Stimulated activated memory B cell treated with anti-CD40 and anti-IgM and Interleukin-4, amounts not matched to agents 10 μg/mL and 1 μg/mL and 100 μg/mL, for 72 hours (primary cell): ENCODE results near the gene SLAIN2.
"Not testable (repeated sequence)": the region's sequence is repeated elsewhere in the genome, so short reads cannot be mapped to it uniquely, and the experiment has no call there.

ENCODE experiments used
- ATAC-seq: fragments of 150-1000 bp; cut with Tn5 transposase; 2 replicates; pipeline ENCODE4 v1.10.0; 2021
- H3K27ac Mint-ChIP-seq: one replicate; pipeline ENCODE4 v1.8.0; 2022; ENCODE audit warnings: mild to moderate bottlenecking, mixed read lengths
- H3K27me3 Mint-ChIP-seq: one replicate; pipeline ENCODE4 v1.8.0; 2022; ENCODE audit warnings: mixed read lengths
- H3K36me3 Mint-ChIP-seq: one replicate; pipeline ENCODE4 v1.8.0; 2022; ENCODE audit warnings: mixed read lengths
- H3K4me1 Mint-ChIP-seq: one replicate; pipeline ENCODE4 v1.8.0; 2022; ENCODE audit warnings: mixed read lengths
- H3K4me3 Mint-ChIP-seq: one replicate; pipeline ENCODE4 v1.8.0; 2022; ENCODE audit warnings: mild to moderate bottlenecking, moderate library complexity, mixed read lengths
- H3K9me3 Mint-ChIP-seq: one replicate; pipeline ENCODE4 v1.8.0; 2022; ENCODE audit warnings: mixed read lengths

SLAIN2 gene

GRCh38 chr4:48340965-48341775, at the start of gene SLAIN2:
Gene SLAIN2 (plus strand): TSS chr4:48341529. CDS start chr4:48341740, 211 bp downstream.
- Mint-ChIP-seq H3K9me3 (no peaks in the 10 kb centered on the region), H3K27me3 (no peaks in the 10 kb centered on the region), H3K4me3 (peak within 1 kb of the TSS; percentile 94), H3K4me1 (peaks cover 43% of the 10 kb centered on the region), H3K27ac (peak within 1 kb of the TSS; percentile 93), H3K36me3 (peaks cover 5% of the 10 kb centered on the region)
- ATAC-seq = peak; percentile 97

GRCh38 chr4:48292218-48292790, 49.0 kb upstream of the SLAIN2 start:
- not testable (repeated sequence) for H3K27me3 Mint-ChIP-seq, H3K4me1 Mint-ChIP-seq, H3K27ac Mint-ChIP-seq

GRCh38 chr4:48295116-48295515, 46.2 kb upstream of the SLAIN2 start:
- ATAC-seq = no peak
- peaks cover 7% of the 10 kb centered on the region for H3K4me1 Mint-ChIP-seq
- H3K27ac Mint-ChIP-seq = no peak overlapping the region

More at GRCh38 chr4:48292218-48292790, 49.0 kb upstream of the SLAIN2 start:
- not testable (repeated sequence) for H3K9me3 Mint-ChIP-seq, H3K4me3 Mint-ChIP-seq, H3K36me3 Mint-ChIP-seq, ATAC-seq

GRCh38 chr4:48296365-48296764, 45.0 kb upstream of the SLAIN2 start:
- H3K27ac Mint-ChIP-seq = peak overlapping the region; percentile 47
- H3K27me3 Mint-ChIP-seq = no peaks in the 10 kb centered on the region
- peaks cover 5% of the 10 kb centered on the region for H3K36me3 Mint-ChIP-seq
- H3K4me1 Mint-ChIP-seq = peaks cover 7% of the 10 kb centered on the region
- H3K9me3 Mint-ChIP-seq = no peaks in the 10 kb centered on the region
- H3K4me3 Mint-ChIP-seq = peak overlapping the region; percentile 57
- no peak for ATAC-seq

More at GRCh38 chr4:48295116-48295515, 46.2 kb upstream of the SLAIN2 start:
- no peaks in the 10 kb centered on the region for H3K27me3 Mint-ChIP-seq
- no peaks in the 10 kb centered on the region for H3K9me3 Mint-ChIP-seq
- H3K36me3 Mint-ChIP-seq = peaks cover 5% of the 10 kb centered on the region
- H3K4me3 Mint-ChIP-seq = no peak overlapping the region

- H3K27ac Mint-ChIP-seq = no peak overlapping the region
- H3K4me3 Mint-ChIP-seq = no peak overlapping the region
- H3K27me3 Mint-ChIP-seq = peaks cover 1% of the 10 kb centered on the region
- peaks cover 7% of the 10 kb centered on the region for H3K4me1 Mint-ChIP-seq
- no peak for ATAC-seq
- H3K9me3 Mint-ChIP-seq = no peaks in the 10 kb centered on the region
- no peaks in the 10 kb centered on the region for H3K36me3 Mint-ChIP-seq
Measured at GRCh38 chr4:48297256-48297846, 44.0 kb upstream of the SLAIN2 start.

- no peak for ATAC-seq
- Mint-ChIP-seq H3K4me3 (no peak overlapping the region), H3K4me1 (peaks cover 7% of the 10 kb centered on the region), H3K27ac (no peak overlapping the region), H3K27me3 (peaks cover 10% of the 10 kb centered on the region), H3K36me3 (no peaks in the 10 kb centered on the region), H3K9me3 (no peaks in the 10 kb centered on the region)
Measured at GRCh38 chr4:48299560-48299959, 41.8 kb upstream of the SLAIN2 start.

GRCh38 chr4:48300004-48300403, 41.3 kb upstream of the SLAIN2 start:
- no peak overlapping the region for H3K4me3 Mint-ChIP-seq

GRCh38 chr4:48305508-48305907, 35.8 kb upstream of the SLAIN2 start:
- no peak for ATAC-seq
- Mint-ChIP-seq H3K4me1 (no peaks in the 10 kb centered on the region), H3K36me3 (no peaks in the 10 kb centered on the region), H3K27ac (no peak overlapping the region), H3K9me3 (no peaks in the 10 kb centered on the region), H3K27me3 (peaks cover 10% of the 10 kb centered on the region), H3K4me3 (no peak overlapping the region)

More at GRCh38 chr4:48300004-48300403, 41.3 kb upstream of the SLAIN2 start:
- Mint-ChIP-seq H3K27me3 (peaks cover 10% of the 10 kb centered on the region), H3K36me3 (no peaks in the 10 kb centered on the region), H3K9me3 (no peaks in the 10 kb centered on the region), H3K4me1 (peaks cover 7% of the 10 kb centered on the region), H3K27ac (no peak overlapping the region)
- ATAC-seq = no peak

DNA sequence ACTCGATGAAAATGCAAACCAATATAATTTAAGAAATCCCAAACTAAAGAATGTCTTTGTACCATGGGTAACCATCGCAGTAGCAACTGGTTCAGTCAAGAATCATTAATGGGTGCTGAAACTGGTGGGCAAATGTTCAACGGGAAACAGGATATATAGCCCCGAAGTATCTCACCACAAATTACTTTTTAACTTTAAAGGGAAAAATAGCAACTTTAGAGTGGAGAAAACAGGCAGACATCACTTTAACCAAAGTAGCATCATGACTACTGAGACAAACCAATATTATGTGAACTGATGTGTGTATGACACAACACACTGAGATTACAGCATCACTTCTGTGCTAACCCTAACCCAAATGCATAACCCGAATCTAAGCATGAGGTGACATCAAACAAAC, 33.8 kb upstream of the SLAIN2 start:
- H3K27ac Mint-ChIP-seq = no peak overlapping the region
- H3K36me3 Mint-ChIP-seq = no peaks in the 10 kb centered on the region
- no peaks in the 10 kb centered on the region for H3K4me1 Mint-ChIP-seq
- no peaks in the 10 kb centered on the region for H3K9me3 Mint-ChIP-seq
- ATAC-seq = no peak
- peaks cover 7% of the 10 kb centered on the region for H3K27me3 Mint-ChIP-seq
- H3K4me3 Mint-ChIP-seq = no peak overlapping the region

GRCh38 chr4:48308901-48309300, 32.4 kb upstream of the SLAIN2 start:
- ATAC-seq = no peak
- H3K36me3 Mint-ChIP-seq = no peaks in the 10 kb centered on the region

DNA sequence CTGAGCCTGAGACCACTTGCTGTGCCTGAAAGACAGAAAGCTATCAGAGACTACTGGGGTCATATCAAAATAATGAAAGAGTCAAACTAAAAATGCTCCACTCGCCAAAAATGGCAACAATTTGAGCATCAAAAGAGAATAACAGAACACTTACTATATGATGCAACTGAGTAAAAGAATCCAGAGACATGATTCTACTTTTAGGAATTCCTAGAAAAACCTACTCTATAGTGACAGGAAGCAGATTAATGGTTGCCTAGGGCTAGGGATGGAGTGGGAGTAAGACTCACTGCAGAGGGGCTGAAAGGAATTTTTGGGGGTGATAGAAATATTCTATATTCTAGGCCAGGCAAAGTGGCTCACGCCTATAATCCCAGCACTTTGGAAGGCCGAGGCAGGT, 29.4 kb upstream of the SLAIN2 start:
- H3K36me3 Mint-ChIP-seq = no peaks in the 10 kb centered on the region
- no peak for ATAC-seq
- H3K27ac Mint-ChIP-seq = no peak overlapping the region
- H3K4me3 Mint-ChIP-seq = no peak overlapping the region
- H3K27me3 Mint-ChIP-seq = no peaks in the 10 kb centered on the region
- H3K9me3 Mint-ChIP-seq = no peaks in the 10 kb centered on the region
- H3K4me1 Mint-ChIP-seq = peaks cover 6% of the 10 kb centered on the region

More at GRCh38 chr4:48308901-48309300, 32.4 kb upstream of the SLAIN2 start:
- Mint-ChIP-seq H3K4me1 (no peaks in the 10 kb centered on the region), H3K27ac (no peak overlapping the region), H3K4me3 (no peak overlapping the region), H3K9me3 (no peaks in the 10 kb centered on the region), H3K27me3 (no peaks in the 10 kb centered on the region)

- not testable (repeated sequence) for H3K27ac Mint-ChIP-seq, H3K4me3 Mint-ChIP-seq, H3K36me3 Mint-ChIP-seq, H3K4me1 Mint-ChIP-seq, ATAC-seq, H3K27me3 Mint-ChIP-seq, H3K9me3 Mint-ChIP-seq
Measured at GRCh38 chr4:48314746-48315145, 26.6 kb upstream of the SLAIN2 start.

DNA sequence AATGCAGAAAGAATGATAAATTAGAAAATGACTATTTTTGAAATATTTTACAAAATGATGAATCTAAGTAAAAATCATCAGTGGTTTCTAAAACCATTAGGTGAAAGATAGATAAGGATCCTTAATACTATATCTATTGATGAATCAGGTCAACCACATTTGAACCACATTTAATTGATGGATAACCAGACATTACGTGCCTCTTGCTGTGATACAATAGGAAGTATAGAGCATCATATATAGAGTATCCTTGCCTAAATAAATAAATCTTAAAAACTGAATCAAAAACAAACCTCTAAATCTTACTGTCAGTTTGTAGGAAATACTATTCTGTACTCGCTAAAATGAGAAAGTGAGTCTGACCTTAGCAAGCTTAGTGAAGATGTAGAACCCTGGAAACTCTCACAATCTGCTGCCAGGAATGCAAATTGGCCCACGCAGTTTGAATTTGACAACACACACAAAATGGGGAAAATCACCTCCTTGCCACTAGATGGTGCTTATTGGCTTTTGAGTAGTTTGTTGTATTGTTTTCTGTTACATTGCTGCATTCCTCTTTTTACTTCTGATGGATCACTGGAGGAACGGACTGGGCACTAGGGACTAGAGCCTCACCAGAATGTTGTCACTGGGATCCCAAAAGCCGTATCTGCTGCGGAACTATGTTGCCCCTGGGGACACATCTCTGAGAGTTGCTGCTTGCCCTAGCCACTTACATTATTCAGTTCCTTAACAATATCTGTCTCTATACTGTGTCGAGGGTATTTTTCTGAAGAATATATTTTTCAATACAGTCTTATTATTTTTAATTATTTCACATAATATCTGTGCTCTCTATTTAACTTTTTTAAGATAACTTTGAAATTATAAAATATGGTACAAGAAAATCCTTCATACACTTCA, 25.4 kb upstream of the SLAIN2 start:
- Mint-ChIP-seq H3K27ac (no peak overlapping the region), H3K27me3 (no peaks in the 10 kb centered on the region), H3K9me3 (no peaks in the 10 kb centered on the region), H3K4me3 (no peak overlapping the region), H3K36me3 (no peaks in the 10 kb centered on the region), H3K4me1 (peaks cover 6% of the 10 kb centered on the region)
- ATAC-seq = no peak

DNA sequence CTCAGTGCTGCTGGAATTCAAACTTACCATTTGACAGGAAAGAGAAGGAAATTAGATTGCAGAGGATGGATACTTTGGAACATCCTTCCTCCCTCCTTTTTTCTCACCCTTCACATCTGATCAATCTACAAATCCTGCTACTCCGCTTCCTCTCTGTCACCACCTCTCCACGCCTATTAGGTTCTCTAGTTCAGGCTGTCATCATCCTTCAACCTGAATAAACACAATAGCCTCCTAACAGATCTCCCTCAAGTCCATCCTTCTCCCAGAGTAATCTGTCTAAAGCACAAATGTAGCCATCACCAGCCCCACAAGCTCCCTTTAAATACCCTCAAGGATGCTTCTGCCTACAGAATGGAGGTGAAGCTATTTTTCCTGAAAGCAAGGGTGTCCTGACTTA, 20.0 kb upstream of the SLAIN2 start:
- Mint-ChIP-seq H3K4me3 (no peak overlapping the region), H3K27me3 (no peaks in the 10 kb centered on the region), H3K27ac (no peak overlapping the region), H3K4me1 (no peaks in the 10 kb centered on the region), H3K9me3 (no peaks in the 10 kb centered on the region), H3K36me3 (no peaks in the 10 kb centered on the region)
- no peak for ATAC-seq

DNA sequence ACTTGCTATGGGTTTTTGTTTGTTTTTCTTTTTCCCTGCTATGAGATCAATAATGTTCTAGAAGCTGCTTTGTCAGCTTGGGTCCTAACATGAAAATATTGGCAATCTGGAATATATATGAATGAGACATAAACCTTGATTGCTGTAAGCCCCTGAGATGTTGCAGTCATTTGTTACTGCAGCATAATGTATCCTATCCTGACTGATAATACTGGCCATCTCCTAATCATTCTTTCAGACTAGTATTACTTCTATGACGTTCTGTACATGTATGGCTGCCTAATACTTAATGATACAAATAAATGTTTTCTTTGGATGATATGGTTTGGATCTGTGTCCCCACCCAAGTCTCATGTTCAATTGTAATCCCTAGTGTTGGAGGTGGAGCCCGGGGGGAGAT, 19.3 kb upstream of the SLAIN2 start:
- Mint-ChIP-seq H3K4me1 (no peaks in the 10 kb centered on the region), H3K4me3 (no peak overlapping the region), H3K36me3 (no peaks in the 10 kb centered on the region), H3K9me3 (no peaks in the 10 kb centered on the region), H3K27me3 (no peaks in the 10 kb centered on the region), H3K27ac (no peak overlapping the region)
- ATAC-seq = no peak
